A673 (cell line): Measurements from ENCODE around the gene WBP1L.

Experiments used
- CTCF ChIP-seq: fragments of 300-800, 200-600 bp; sonication (generic); conservative IDR thresholded peaks from 2 replicates; pipeline ENCODE4 v1.5.1; 2017; ENCODE audit warnings: low read depth, mild to moderate bottlenecking, antibody characterized with exemption, low read length, moderate library complexity, mixed read lengths
- EZH2 ChIP-seq: fragments of 200-600 bp; sonication (generic); IDR thresholded peaks from 2 replicates; pipeline ENCODE4 v1.6.1; 2017; ENCODE audit warnings: borderline replicate concordance, low read depth, mild to moderate bottlenecking, mixed read lengths, antibody characterized with exemption, low read length; ENCODE audit not compliant: poor library complexity, severe bottlenecking

- TF ChIP-seq CTCF = no peak
- no peak for TF ChIP-seq EZH2
Measured at GRCh38 chr10:102765336-102765735, 21.6 kb downstream of the WBP1L start.
